ENCODE data around the gene PLXNA1.

Gene PLXNA1

DNA sequence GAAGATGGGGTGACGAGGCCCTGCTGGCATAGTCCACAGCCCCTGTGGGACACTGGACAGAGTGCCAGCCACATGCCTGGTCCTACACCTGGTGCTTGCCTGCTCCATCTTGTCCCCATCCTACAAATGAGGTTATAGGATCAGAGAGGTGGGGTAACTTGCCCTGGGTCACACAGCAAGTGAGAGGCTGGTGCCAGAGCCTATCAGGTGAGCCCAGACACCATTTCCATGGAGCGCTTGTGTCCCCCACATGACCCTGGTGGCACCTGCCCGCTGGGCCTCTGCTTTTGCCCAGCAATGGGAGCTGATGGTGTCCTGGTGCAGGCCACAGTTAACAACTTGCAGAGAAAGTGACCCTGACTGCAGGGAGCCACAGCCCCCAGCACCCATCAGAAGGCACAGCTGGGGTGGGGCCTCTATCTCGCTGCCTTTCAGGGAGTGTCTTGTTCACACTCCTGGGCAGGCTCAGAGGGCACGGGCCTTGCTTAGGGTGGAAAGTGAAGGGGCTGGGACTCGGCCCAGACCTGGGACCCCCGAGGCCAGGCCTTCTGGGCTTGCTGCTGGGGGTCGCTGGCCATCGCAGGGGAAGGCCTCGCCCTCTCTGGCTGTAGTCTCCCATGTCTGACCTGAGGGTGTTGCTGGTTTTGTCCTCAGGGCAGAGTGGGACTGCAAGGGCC lies 7.2 kb downstream of the PLXNA1 start:
- TF ChIP-seq, protein P1, sequence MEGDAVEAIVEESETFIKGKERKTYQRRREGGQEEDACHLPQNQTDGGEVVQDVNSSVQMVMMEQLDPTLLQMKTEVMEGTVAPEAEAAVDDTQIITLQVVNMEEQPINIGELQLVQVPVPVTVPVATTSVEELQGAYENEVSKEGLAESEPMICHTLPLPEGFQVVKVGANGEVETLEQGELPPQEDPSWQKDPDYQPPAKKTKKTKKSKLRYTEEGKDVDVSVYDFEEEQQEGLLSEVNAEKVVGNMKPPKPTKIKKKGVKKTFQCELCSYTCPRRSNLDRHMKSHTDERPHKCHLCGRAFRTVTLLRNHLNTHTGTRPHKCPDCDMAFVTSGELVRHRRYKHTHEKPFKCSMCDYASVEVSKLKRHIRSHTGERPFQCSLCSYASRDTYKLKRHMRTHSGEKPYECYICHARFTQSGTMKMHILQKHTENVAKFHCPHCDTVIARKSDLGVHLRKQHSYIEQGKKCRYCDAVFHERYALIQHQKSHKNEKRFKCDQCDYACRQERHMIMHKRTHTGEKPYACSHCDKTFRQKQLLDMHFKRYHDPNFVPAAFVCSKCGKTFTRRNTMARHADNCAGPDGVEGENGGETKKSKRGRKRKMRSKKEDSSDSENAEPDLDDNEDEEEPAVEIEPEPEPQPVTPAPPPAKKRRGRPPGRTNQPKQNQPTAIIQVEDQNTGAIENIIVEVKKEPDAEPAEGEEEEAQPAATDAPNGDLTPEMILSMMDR (conservative IDR thresholded peaks at IDR 0.05; ENCODE audit: control insufficient read depth, insufficient read depth, low read depth, low read length): no peak
- H3K4me3 ChIP-seq (ENCODE audit: control insufficient read depth, low read depth, low read length): no peak overlapping the region

DNA sequence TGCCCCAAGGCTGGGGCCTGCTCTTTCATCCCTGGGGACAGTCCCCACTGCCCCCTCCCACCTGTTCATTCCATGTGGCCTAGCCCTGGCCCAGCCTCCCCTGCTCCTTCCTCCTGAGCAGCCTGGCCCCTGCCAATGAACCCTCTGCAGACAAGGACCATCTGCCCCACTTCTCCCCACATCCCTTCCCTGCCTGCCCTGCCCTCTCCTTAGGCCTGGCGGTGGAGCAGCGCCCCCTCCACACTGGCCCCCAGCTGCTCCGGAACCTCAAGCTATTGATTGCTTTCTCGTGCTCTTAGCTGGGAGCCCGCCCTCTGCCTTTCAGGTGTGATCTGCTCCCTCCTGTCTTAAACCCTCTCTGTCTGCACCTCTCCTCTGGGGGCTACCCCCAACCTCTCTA lies 8.0 kb downstream of the PLXNA1 start:
- DNase-seq (ENCODE audit: low read depth): no peak
- TF ChIP-seq, protein P1 (conservative IDR thresholded peaks at IDR 0.05; ENCODE audit: control insufficient read depth, insufficient read depth, low read depth, low read length): no peak
- no peak overlapping the region for H3K4me3 ChIP-seq (ENCODE audit: control insufficient read depth, low read depth, low read length)

More for the DNA sequence above, 7.2 kb downstream of the PLXNA1 start:
- no peak for DNase-seq (ENCODE audit: low read depth)

DNA sequence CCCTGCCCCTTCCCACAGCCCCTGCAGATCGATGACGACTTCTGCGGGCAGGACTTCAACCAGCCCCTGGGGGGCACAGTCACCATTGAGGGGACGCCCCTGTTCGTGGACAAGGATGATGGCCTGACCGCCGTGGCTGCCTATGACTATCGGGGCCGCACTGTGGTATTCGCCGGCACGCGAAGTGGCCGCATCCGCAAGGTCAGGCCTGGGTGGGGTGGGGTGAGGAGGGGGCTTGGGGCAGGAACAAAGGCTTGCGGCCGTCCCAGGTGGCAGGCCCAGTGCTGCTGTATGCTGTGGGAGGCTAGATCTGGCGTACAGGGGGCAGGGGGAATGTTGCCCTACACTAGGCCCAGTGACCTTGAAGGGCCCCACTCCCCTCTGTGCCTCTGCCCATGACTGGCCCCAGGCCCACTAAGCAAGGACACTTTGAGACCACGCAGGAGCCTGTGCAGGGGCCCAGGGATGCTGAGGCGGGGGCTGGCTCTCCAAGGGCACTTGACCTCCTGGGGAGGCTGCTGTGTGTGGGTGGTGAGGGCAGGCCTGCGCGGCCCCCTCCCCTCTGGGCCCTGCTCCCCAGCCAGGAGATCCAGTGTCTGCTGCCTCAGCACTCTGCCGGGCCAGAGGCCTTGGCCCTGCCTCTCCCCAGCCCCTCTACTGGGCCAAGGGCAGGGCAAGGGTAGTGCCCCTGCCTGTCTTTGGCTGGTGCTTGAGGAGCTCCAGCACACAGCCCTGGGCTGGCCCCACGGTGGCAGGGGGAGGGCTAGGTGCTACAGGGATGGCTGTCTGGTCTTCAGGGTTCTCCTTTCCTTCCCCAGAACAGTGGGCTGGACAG lies 8.7 kb downstream of the PLXNA1 start:
- no peak overlapping the region for H3K4me3 ChIP-seq (ENCODE audit: control insufficient read depth, low read depth, low read length)
- DNase-seq (ENCODE audit: low read depth): no peak

DNA sequence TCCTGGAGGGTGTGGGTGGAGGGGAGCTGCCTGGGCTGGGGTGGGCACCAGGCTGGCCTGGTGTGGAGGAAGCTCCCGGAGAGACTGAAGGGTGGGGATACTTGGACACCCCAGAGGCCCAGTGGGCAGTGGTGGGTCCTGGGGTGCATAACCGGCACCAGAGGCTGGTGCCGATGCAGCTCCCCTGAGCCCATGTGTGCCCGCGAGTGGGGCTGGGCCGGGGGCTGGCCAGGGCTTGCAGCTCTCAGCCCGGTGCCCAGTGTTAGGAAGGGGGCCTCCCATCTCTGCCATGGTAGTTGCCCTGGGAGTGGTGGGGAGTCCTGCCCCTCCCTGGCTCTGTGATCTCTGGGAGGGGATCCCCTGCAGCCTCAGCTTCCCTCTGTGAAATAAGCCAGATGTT lies 9.3 kb downstream of the PLXNA1 start:
- no peak overlapping the region for H3K4me3 ChIP-seq (ENCODE audit: control insufficient read depth, low read depth, low read length)
- DNase-seq (ENCODE audit: low read depth): no peak
- TF ChIP-seq, protein P1 (conservative IDR thresholded peaks at IDR 0.05; ENCODE audit: control insufficient read depth, insufficient read depth, low read depth, low read length): no peak

More for the DNA sequence above, 8.7 kb downstream of the PLXNA1 start:
- TF ChIP-seq, protein P1 (conservative IDR thresholded peaks at IDR 0.05; ENCODE audit: control insufficient read depth, insufficient read depth, low read depth, low read length): no peak

DNA sequence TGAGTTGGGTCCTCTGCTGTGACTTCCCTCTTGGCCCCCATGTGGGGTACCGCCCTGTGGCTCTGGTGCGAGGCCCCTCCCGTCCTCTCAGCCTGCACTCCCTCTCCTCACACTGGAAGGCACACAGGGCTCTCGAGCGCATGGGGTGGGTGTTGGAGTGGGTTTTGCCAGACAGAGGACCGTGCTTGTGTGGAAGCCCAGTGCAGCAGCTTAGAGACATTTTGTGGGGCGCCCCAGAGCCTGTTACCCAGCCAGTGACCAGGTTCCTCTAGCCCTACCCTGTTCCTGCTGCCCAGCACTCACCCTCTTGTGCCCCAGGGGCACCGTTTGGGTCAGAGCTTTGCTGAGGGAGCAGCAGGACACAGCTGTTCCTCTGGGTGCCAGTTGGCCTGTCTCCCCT lies 9.9 kb downstream of the PLXNA1 start:
- no peak overlapping the region for H3K4me3 ChIP-seq (ENCODE audit: control insufficient read depth, low read depth, low read length)
- TF ChIP-seq, protein P1 (conservative IDR thresholded peaks at IDR 0.05; ENCODE audit: control insufficient read depth, insufficient read depth, low read depth, low read length): no peak
- no peak for DNase-seq (ENCODE audit: low read depth)

DNA sequence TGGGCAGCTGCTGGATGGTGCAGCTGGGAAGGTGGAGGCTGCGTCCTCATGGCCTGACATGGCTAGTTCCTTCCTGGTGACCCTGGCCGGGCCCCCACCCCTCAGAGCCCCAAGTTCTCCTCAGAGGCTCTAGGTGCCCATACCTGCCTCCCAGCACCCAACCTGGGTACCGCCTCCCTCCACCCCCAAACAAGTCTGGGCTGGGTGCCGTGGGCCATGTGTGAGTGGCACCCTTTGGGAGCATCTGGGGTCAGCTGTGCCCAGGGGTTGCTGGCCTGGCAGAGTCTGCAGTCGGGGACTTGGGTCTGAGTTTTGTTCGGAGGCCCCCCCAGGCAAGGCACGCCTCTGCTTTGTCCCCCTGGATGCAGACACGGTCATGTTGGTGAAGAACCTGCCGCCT lies 10.5 kb downstream of the PLXNA1 start:
- no peak overlapping the region for H3K4me3 ChIP-seq (ENCODE audit: control insufficient read depth, low read depth, low read length)
- TF ChIP-seq, protein P1 (conservative IDR thresholded peaks at IDR 0.05; ENCODE audit: control insufficient read depth, insufficient read depth, low read depth, low read length): no peak
- no peak for DNase-seq (ENCODE audit: low read depth)
